ENCODE measurements around the gene TSPAN15.

TSPAN15 gene

DNA sequence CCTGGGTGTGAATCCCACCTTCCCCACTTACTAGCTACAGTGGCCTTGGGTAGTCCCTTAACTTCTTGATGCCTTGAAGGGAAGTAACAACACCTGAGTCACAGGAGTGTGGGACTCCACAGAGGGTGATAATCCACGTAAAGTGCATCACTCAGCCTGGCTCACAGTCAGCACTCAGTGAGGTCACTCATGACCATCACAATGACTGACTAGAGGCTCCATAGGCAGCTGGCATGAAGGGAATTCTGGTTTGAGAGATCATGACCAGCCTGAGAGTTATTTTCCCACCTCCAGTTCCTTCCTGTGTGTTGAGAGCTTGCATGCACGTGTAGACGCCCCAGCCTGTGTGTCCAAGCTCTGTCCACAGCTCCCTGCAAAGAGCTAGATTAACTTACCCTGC is 87.2 kb downstream of the TSPAN15 start:
- H3K27ac ChIP-seq (ENCODE audit: poor library complexity, severe bottlenecking) = no peak overlapping the region
- DNase-seq (ENCODE audit: low spot score) (no peak), ATAC-seq (ENCODE audit: low read depth) (no peak)
- H3K4me1 ChIP-seq (ENCODE audit: insufficient read depth, poor library complexity, severe bottlenecking) = no peaks in the 10 kb centered on the region
- H3K36me3 ChIP-seq (ENCODE audit: low read depth) = no peaks in the 10 kb centered on the region
- no peaks in the 10 kb centered on the region for H3K27me3 ChIP-seq (ENCODE audit: insufficient read depth, poor library complexity, severe bottlenecking)
- no peak for TF ChIP-seq CTCF (IDR thresholded peaks at IDR 0.05; ENCODE audit: poor library complexity, severe bottlenecking)
- no peaks in the 10 kb centered on the region for H3K9me3 ChIP-seq (ENCODE audit: severe bottlenecking)
- H3K4me3 ChIP-seq (ENCODE audit: severe bottlenecking) = no peak overlapping the region

- TF ChIP-seq CTCF (IDR thresholded peaks at IDR 0.05; ENCODE audit: poor library complexity, severe bottlenecking) = no peak
- Histone ChIP-seq H3K27me3 (ENCODE audit: insufficient read depth, poor library complexity, severe bottlenecking) (no peaks in the 10 kb centered on the region), H3K27ac (ENCODE audit: poor library complexity, severe bottlenecking) (no peak overlapping the region), H3K4me3 (ENCODE audit: severe bottlenecking) (no peak overlapping the region), H3K36me3 (ENCODE audit: low read depth) (no peaks in the 10 kb centered on the region), H3K9me3 (ENCODE audit: severe bottlenecking) (no peaks in the 10 kb centered on the region), H3K4me1 (ENCODE audit: insufficient read depth, poor library complexity, severe bottlenecking) (no peaks in the 10 kb centered on the region)
- ATAC-seq (ENCODE audit: low read depth) (no peak), DNase-seq (ENCODE audit: low spot score) (no peak)
Measured at GRCh38 chr10:69541463-69541862, 90.2 kb downstream of the TSPAN15 start.

GRCh38 chr10:69549959-69550358 is 98.7 kb downstream of the TSPAN15 start:
- Histone ChIP-seq H3K4me1 (ENCODE audit: insufficient read depth, poor library complexity, severe bottlenecking) (no peaks in the 10 kb centered on the region), H3K4me3 (ENCODE audit: severe bottlenecking) (no peak overlapping the region), H3K27ac (ENCODE audit: poor library complexity, severe bottlenecking) (no peak overlapping the region), H3K27me3 (ENCODE audit: insufficient read depth, poor library complexity, severe bottlenecking) (no peaks in the 10 kb centered on the region), H3K9me3 (ENCODE audit: severe bottlenecking) (peaks cover 13% of the 10 kb centered on the region), H3K36me3 (ENCODE audit: low read depth) (no peaks in the 10 kb centered on the region)
- no peak for TF ChIP-seq CTCF (IDR thresholded peaks at IDR 0.05; ENCODE audit: poor library complexity, severe bottlenecking)
- ATAC-seq (ENCODE audit: low read depth) (no peak), DNase-seq (ENCODE audit: low spot score) (no peak)

DNA sequence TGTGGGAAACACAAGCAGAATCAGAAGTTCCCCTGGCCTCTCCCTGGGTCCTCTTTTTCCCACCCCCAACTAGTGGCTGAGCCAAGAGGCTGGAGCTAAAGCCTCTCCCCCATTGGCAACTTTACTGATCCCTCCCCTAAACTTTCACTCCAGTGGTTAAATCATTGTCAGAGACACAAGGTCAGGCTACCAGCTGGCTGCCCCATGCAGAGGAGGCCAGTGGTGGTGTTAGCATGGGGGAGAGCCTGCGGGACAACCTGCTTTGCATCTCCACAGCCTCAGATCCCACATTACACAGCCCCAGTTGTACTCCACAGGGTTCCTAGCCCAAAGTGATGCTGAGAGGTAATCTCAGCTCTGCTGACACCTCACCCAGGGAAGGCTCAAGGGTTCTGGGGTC is 101.0 kb downstream of the TSPAN15 start:
- TF ChIP-seq CTCF (IDR thresholded peaks at IDR 0.05; ENCODE audit: poor library complexity, severe bottlenecking) = no peak
- H3K27ac ChIP-seq (ENCODE audit: poor library complexity, severe bottlenecking) = no peak overlapping the region
- no peak for DNase-seq (ENCODE audit: low spot score)
- H3K9me3 ChIP-seq (ENCODE audit: severe bottlenecking) = peaks cover 12% of the 10 kb centered on the region
- H3K36me3 ChIP-seq (ENCODE audit: low read depth) = no peaks in the 10 kb centered on the region
- no peaks in the 10 kb centered on the region for H3K27me3 ChIP-seq (ENCODE audit: insufficient read depth, poor library complexity, severe bottlenecking)
- H3K4me3 ChIP-seq (ENCODE audit: severe bottlenecking) = no peak overlapping the region
- ATAC-seq (ENCODE audit: low read depth) = no peak
- no peaks in the 10 kb centered on the region for H3K4me1 ChIP-seq (ENCODE audit: insufficient read depth, poor library complexity, severe bottlenecking)

GRCh38 chr10:69553328-69553727 is 102.1 kb downstream of the TSPAN15 start:
- no peak overlapping the region for H3K27ac ChIP-seq (ENCODE audit: poor library complexity, severe bottlenecking)
- H3K4me3 ChIP-seq (ENCODE audit: severe bottlenecking) = no peak overlapping the region
- no peak for TF ChIP-seq CTCF (IDR thresholded peaks at IDR 0.05; ENCODE audit: poor library complexity, severe bottlenecking)
- H3K27me3 ChIP-seq (ENCODE audit: insufficient read depth, poor library complexity, severe bottlenecking) = peaks cover 2% of the 10 kb centered on the region
- DNase-seq (ENCODE audit: low spot score) (no peak), ATAC-seq (ENCODE audit: low read depth) (no peak)
- no peaks in the 10 kb centered on the region for H3K36me3 ChIP-seq (ENCODE audit: low read depth)
- no peaks in the 10 kb centered on the region for H3K4me1 ChIP-seq (ENCODE audit: insufficient read depth, poor library complexity, severe bottlenecking)
- peaks cover 8% of the 10 kb centered on the region for H3K9me3 ChIP-seq (ENCODE audit: severe bottlenecking)
